GM12878 (cell line): ENCODE data around the gene MCTS1. TPM values are rescaled to one million over a fixed set of nuclear protein-coding genes. Genes with fewer than 3 reads are reported as not detected.
"Not testable (repeated sequence)": the region's sequence is repeated elsewhere in the genome, so short reads cannot be mapped to it uniquely, and the experiment has no call there.

Experiments
- ATAC-seq: fragments of 200-7000 bp; cut with Tn5 transposase; 3 replicates; pipeline ENCODE4 v1.9.1; 2020; ENCODE audit warnings: mild to moderate bottlenecking, moderate library complexity
- BruUV-seq: library from RNA; stranded (reverse); fragments of 400-500 nt; replicated peaks from 2 replicates; lab custom pipeline; 2021; lab: Mats Ljungman, UMichigan
- CTCF ChIA-PET: fragments of 300-600 bp; sonication (Branson Sonifier 250); formaldehyde crosslinking; extraction: SDS; loops from one replicate; lab custom pipeline; 2021; ENCODE audit warnings: inconsistent platforms; lab: Yijun Ruan, JAX
- POLR2A ChIA-PET: fragments of 350-600 bp; formaldehyde crosslinking; extraction: SDS; loops from one replicate; lab custom pipeline; 2021; ENCODE audit warnings: inconsistent platforms; lab: Charles Lee
- RAD21 ChIA-PET: fragments of 300-600 bp; sonication (Branson Sonifier 250); formaldehyde crosslinking; loops from one replicate; lab custom pipeline; 2023; ENCODE audit warnings: antibody characterized with exemption; ENCODE audit not compliant: unreplicated experiment; lab: Charles Lee
- SMC1A ChIA-PET: fragments of 300-600 bp; sonication (Branson Sonifier 250); formaldehyde crosslinking; loops from one replicate; lab custom pipeline; 2023; ENCODE audit not compliant: unreplicated experiment, uncharacterized antibody; lab: Charles Lee
- DNase-seq: peaks from one replicate; pipeline ENCODE4 v3.0.0-alpha.2; 2011; ENCODE audit warnings: low read depth, low spot score
- FAIRE-seq: peaks from 3 replicates; lab custom pipeline; 2011; peaks lifted over from hg19 to GRCh38; lab: Jason Lieb, UNC
- H2AFZ ChIP-seq: 2 replicates; pipeline ENCODE4 v1.6.0; 2011; ENCODE audit warnings: low read depth, low read length, control low read depth; ENCODE audit not compliant: control insufficient read depth
- H3K27ac ChIP-seq: 2 replicates; pipeline ENCODE4 v1.5.1; 2011; ENCODE audit warnings: control low read depth; ENCODE audit not compliant: control insufficient read depth, insufficient read depth
- H3K27me3 ChIP-seq, 2 experiments: replicated peaks in 1 of 2; 2 replicates each; pipeline versions ENCODE4 v1.6.0 to v1.6.1; 2011; ENCODE audit warnings: low read length in 1 of 2; ENCODE audit not compliant: control insufficient read depth in 2 of 2, insufficient read depth in 2 of 2
- H3K36me3 ChIP-seq, 2 experiments: 2 replicates each; pipeline ENCODE4 v1.5.1; 2011; ENCODE audit warnings: low read length in 1 of 2; ENCODE audit not compliant: control insufficient read depth in 2 of 2, insufficient read depth in 2 of 2
- H3K4me1 ChIP-seq: 2 replicates; pipeline ENCODE4 v1.6.1; 2011; ENCODE audit warnings: mild to moderate bottlenecking, low read length, moderate library complexity, mixed read lengths; ENCODE audit not compliant: control insufficient read depth, insufficient read depth
- H3K4me2 ChIP-seq: 2 replicates; pipeline ENCODE4 v1.6.0; 2011; ENCODE audit warnings: control low read depth; ENCODE audit not compliant: control insufficient read depth, insufficient read depth
- H3K4me3 ChIP-seq: fragments of 200-600 bp; sonication (generic); 2 replicates; pipeline ENCODE4 v1.5.1; 2016
- H3K79me2 ChIP-seq: 2 replicates; pipeline ENCODE4 v1.6.0; 2011; ENCODE audit warnings: low read length; ENCODE audit not compliant: control insufficient read depth, insufficient read depth
- H3K9ac ChIP-seq: 2 replicates; pipeline ENCODE4 v1.8.0; 2011; ENCODE audit warnings: low read length, control low read depth, mixed read lengths; ENCODE audit not compliant: control insufficient read depth, insufficient read depth
- H3K9me3 ChIP-seq: replicated peaks from 3 replicates; pipeline ENCODE4 v1.5.1; 2011; ENCODE audit warnings: mild to moderate bottlenecking, low read length; ENCODE audit not compliant: control insufficient read depth, insufficient read depth
- H4K20me1 ChIP-seq: 2 replicates; pipeline ENCODE4 v1.6.0; 2011; ENCODE audit not compliant: control insufficient read depth, insufficient read depth
- TCF12 ChIP-seq: IDR thresholded peaks from 2 replicates; pipeline ENCODE4 v1.6.1; 2011; ENCODE audit warnings: low read depth, mild to moderate bottlenecking, low read length
- ZBTB40 ChIP-seq: fragments of 450-650 bp; IDR thresholded peaks from 2 replicates; pipeline ENCODE4 v1.6.1; 2016; ENCODE audit warnings: mild to moderate bottlenecking, moderate library complexity, borderline replicate concordance
- WGBS: methylation state at CpG from one replicate; pipeline ENCODE4 v1.1.6; 2016; ENCODE audit warnings: low lambda C conversion rate; ENCODE audit not compliant: insufficient replicate concordance, insufficient coverage; ENCODE audit errors: missing lambda C conversion rate; 5-methylcytosine and 5-hydroxymethylcytosine counted together
- in situ Hi-C: fragments of 300-500 bp; cut with MboI; formaldehyde crosslinking; loops from 9 replicates; pipeline ENCODE4 v1.14.3; 2018; ENCODE audit warnings: mixed read lengths
- intact Hi-C: fragments of 100-400 bp; cut with micrococcal nuclease; formaldehyde crosslinking; loops from one replicate; pipeline ENCODE4 v1.14.2; 2022; ENCODE audit not compliant: unreplicated experiment
- polyA plus RNA-seq, 11 experiments: library from polyadenylated mRNA; depleted of rRNA in 4 of 11; unstranded in 6 of 11; stranded (reverse) in 5 of 11; fragments of >200 nt; fragmentation: Nextera tagmentation in 4 of 11; fragmentation: Illumina TruSeq in 1 of 11; extraction: Ambion mirVana in 4 of 11; extraction: Trizol in 1 of 11; gene quantifications; 1 replicate in 1 of 11; 2 replicates in 10 of 11; pipeline versions ENCODE4 v1.2.1 to v1.2.3, GENCODE V29; 2011 to 2016; ENCODE audit warnings: inconsistent platforms in 2 of 11, missing spikeins in 2 of 11, low read depth in 1 of 11
- total RNA-seq, 4 experiments: library from RNA; depleted of rRNA in 3 of 4; stranded (reverse); fragments of >200 nt in 3 of 4; fragmentation: Illumina TruSeq in 1 of 4; extraction: Trizol in 1 of 4; gene quantifications; 2 replicates each; pipeline versions ENCODE4 v1.2.1 to v1.2.3, GENCODE V29; 2013 to 2021

Gene MCTS1
- total and polyA plus RNA-seq, 10 of the 15 experiments (the other 5 are each of a cell fraction or from before 2014, with no cell fraction given), result 59.5 to 238 (median 115) TPM

DNA sequence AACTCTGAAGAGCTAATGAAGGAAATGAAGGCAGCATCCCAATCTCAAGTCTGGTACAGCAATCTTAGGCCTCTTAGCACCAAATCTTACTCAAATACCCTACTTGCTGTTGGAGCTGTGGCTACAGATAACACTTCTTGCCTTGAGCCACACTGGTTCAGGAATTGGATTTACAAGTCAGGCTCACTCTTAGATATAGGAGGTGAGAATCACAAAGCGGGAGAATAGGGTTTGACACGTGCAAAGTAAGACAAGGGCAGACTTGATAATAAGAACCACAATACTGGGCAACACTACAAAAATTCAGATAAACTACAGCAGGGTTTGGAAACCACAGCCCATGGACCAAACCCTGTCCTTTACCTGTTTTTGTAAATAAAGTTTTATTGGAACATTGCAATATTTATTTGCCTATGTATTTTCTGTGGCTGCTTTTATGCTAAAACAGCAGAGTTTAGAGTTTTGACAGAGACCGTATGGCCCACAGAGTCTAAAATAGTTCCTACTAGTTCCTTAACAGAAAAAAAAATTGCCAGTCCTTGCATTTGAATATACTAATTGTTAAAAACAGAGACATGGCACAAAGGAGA, 33.8 kb upstream of the MCTS1 start:
- ChIA-PET POLR2A (no interaction called here), RAD21 (no interaction called here), CTCF (no interaction called here), SMC1A (no interaction called here)
- no peak for FAIRE-seq
- no peak for DNase-seq
- Histone ChIP-seq H3K27ac (no peak overlapping the region), H3K36me3 (no peaks in the 10 kb centered on the region), H3K4me2 (no peak overlapping the region), H4K20me1 (no peaks in the 10 kb centered on the region), H3K4me1 (no peaks in the 10 kb centered on the region), H2AFZ (no peak overlapping the region), H3K4me3 (no peak overlapping the region), H3K79me2 (no peaks in the 10 kb centered on the region), H3K27me3 (no peaks in the 10 kb centered on the region), H3K9me3 (no peaks in the 10 kb centered on the region), H3K9ac (no peak overlapping the region)
- peak; percentile 71 for TF ChIP-seq ZBTB40
- TF ChIP-seq TCF12, result no peak
- intact Hi-C loops, result no loop called here
- ATAC-seq, result no peak
- 48% methylated on average over 2 of the region's 3 CpGs for WGBS
- BruUV-seq, result no TSS peak
- in situ Hi-C loops, result no loop called here

DNA sequence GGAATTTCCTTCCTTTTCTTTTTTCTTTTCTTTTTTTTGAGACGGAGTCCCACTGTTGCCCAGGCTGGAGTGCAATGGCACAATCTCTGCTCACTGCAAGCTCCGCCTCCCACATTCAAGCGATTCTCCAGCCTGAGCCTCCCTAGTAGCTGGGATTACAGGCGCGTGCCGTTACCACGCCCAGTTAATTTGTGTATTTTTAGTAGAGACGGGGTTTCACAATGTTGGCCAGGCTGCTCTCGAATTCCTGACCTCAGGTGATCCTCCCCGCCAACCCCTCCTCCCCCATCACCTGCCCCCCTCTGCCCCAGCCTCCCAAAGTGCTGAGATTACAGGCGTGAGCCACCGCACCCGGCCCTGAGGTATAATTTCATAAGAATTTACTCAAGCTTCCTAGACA, 30.1 kb upstream of the MCTS1 start:
- H2AFZ ChIP-seq, in situ Hi-C loops, H3K4me3 ChIP-seq, H3K36me3 ChIP-seq, H3K79me2 ChIP-seq, CTCF ChIA-PET, H3K4me2 ChIP-seq, H3K4me1 ChIP-seq, H3K27ac ChIP-seq, BruUV-seq, intact Hi-C loops, H3K27me3 ChIP-seq, H3K9ac ChIP-seq, SMC1A ChIA-PET, FAIRE-seq, DNase-seq, POLR2A ChIA-PET, RAD21 ChIA-PET, ATAC-seq, H3K9me3 ChIP-seq, H4K20me1 ChIP-seq: not testable (repeated sequence)
- 78% methylated on average over 10 of the region's 13 CpGs for WGBS
